Activated gamma-delta T cell treated with anti-CD3 and anti-CD28 coated beads, Interleukin-2, amount 50 U/mL, for 16 hours (primary cell): ENCODE data around the gene ADIG.

Source experiments
- DNase-seq: peaks from one replicate; pipeline ENCODE4 v3.0.0-alpha.2; 2020; ENCODE audit warnings: low read depth

ADIG gene

DNA sequence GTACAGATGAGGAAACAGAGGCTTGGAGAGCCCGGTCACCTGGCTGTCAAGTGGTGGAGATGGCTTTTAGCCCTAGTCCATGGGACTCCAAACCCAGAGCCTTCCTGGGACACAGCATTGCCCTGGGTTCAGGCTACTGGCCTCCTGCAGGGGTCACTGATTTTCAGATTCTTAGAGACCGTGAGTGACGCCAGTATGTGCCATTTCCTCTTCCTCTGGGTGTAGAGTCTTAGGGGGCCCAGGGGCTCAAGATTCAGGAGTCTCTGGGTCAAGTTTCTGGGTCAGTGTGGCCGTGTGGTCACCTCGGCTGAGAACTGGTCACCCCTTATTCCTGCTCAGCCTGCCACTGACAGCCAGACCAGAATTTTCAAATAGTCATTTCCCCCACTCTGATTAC is 21.2 kb downstream of the ADIG start:
- no peak for DNase-seq

GRCh38 chr20:38603286-38603685 is 22.3 kb downstream of the ADIG start:
- no peak for DNase-seq

GRCh38 chr20:38604873-38605303 is 23.9 kb downstream of the ADIG start:
- DNase-seq = no peak

GRCh38 chr20:38607351-38607750 is 26.4 kb downstream of the ADIG start:
- no peak for DNase-seq

- no peak for DNase-seq
These were observed 27.2 kb downstream of the ADIG start for GRCh38 chr20:38608188-38608587.

GRCh38 chr20:38609815-38610214 is 28.8 kb downstream of the ADIG start:
- no peak for DNase-seq

DNA sequence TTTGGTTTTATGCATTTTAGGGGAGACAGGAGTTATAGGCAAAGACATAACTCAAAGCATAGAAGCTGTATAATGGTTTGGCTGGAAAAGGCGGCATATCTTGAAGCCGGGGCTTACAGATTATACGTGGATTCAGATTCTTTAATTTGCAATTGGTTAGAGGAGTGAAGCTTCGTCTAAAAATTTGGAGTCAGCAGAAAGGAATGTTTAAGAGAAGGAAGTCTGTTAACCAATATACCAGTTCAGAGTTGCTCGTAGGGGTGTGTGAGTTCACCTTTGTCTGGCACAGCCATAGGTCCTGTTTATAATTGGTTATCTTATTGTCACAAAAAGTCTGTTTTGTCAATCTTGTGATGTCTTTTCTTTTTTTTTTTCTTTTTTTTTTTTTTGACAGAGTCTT is 29.5 kb downstream of the ADIG start:
- no peak for DNase-seq

GRCh38 chr20:38612751-38613515 is 31.9 kb downstream of the ADIG start:
- no peak for DNase-seq

DNA sequence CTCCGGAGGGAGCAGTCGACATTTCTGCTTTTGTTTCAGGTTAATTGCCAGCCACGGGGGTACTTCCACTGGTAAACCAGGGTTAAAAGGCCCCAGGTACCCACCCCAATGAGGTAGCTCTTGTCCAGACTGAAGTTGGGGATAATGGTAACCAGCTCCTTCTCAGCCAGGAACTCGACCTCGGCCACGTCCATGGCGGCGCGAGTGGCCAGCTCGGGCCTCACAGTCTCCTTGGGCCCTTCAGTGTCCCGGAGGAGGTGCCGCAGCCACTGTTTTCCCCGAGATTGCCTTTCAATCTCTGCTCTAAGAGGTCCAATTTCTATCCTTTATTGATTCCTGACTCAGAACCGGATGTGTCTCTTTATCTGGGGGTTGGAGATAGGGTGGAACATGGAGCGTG is 34.3 kb downstream of the ADIG start:
- no peak for DNase-seq

- no peak for DNase-seq
These were observed 35.5 kb downstream of the ADIG start for GRCh38 chr20:38616457-38616856.

- no peak for DNase-seq
These were observed 36.2 kb downstream of the ADIG start for GRCh38 chr20:38617011-38617829.

- no peak for DNase-seq
These were observed 36.8 kb downstream of the ADIG start for GRCh38 chr20:38617830-38618196.

- DNase-seq = no peak
These were observed 39.4 kb downstream of the ADIG start for GRCh38 chr20:38620441-38620840.

DNA sequence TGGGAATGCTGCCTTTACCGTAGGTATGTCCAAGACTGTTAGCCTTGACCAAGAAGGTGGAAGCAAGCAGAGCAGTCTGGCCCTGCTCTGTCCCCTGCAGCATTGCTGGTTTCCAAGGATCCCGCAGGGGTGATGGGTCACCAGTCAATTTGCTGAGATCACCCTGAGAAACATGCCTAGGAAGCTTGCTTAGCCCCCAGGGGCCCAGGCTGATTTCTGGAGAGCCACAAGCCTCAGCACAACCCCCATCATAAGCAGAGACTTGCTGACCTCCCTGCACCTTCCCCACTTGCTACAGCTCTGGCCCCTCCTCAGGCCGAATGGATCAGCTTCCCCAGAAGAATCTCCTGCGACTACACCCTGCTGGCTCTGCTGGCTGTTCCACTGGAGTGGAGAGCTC is 42.1 kb downstream of the ADIG start:
- DNase-seq = no peak

DNA sequence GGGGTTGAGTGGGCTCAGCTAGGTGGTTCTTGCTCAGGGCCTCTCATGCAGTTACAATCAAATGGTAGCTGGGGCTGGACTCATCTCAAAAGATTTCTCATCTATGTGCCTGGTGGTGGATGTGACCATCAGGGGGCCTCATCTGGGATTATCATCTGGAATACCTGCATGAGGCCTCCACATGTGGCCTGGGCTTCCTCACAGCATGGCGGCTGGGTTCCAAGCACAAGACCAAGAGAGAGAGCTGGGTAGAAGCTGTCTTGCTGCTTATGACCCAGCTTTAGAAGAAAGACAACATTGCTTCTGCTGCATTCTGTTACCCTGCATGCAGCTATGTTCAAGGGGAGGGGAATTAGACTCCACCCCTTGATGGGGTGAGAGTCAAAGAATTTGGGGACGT is 43.1 kb downstream of the ADIG start:
- no peak for DNase-seq

DNA sequence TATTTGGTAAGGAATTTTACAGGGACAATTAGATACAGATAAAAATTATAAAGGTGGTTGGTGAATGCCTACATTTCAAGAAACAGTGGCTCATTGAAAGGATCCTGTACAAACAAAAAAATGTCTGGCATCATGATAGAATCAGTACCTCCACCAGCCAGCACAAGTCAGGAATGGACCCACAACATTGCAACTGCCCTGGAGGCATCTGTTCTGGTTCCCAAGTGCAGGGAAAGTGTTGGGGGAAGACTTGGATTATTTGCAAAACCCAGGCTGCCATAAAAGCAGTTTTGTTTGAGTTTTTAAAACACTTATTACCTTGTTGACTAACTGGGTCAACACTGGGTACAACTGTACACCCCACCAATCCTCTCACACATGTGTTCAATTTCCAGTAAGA is 44.9 kb downstream of the ADIG start:
- no peak for DNase-seq

- no peak for DNase-seq
These were observed 46.1 kb downstream of the ADIG start for GRCh38 chr20:38626921-38627659.

DNA sequence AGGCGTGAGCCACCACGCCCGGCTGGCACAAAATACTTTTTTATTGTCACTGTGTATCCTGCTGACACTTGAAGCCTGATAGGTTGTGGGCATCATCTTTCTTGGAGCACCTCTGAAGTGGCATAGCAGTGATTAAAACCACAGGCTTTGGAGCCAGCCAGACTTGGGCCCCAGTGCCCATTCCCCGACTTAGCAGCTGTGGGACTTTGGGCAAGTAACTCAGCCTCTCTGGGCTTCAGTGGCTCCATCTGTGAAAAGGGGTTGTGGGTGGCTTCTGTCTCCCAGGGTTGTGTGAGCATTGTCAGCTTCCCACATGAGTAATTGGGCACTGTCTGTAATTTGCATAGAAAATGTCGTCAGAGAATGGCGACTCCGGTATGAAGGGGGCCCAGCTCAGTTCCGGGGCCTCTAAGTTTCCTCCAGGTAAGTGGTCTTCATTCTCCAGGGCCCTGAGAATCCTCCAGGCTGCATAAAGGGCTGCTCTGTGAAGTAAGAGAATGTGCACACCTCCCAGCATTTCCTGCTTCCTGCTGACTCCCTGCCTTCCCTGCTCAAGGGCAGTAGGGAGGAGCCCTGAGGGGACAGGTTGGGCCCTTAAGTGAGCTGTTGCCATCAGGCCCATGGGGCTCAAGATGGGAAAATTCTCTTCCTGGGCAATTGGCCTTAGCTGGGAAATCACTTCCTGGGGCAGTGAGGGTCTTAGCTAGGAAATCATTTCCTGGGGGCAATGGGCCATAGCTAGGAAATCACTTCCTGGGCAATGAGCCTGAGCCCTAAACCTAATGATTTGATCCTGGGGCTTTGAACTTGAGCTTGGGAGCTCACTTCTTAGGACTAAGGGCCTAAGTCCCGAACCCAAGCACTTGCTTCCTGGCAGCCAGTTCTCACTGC is 47.8 kb downstream of the ADIG start:
- DNase-seq = no peak

DNA sequence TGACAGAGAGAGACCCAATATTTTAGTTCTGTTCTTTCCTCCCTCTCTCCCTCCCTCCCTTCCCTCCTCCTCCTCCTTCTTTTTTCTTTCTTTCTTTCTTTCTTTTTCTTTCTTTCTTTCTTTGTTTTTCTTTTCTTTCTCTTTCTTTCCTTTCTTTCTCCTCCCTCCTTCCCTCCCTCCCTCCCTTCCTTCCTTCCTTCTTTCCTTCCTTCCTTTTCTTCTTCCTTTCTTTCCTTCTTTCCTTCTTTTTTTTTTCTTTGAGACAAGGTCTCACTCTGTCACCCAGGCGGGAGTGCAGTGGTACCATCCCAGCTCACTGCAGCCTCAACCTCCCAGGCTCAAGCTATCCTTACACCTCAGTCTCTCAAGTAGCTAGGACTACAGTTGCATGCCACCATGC is 49.0 kb downstream of the ADIG start:
- no peak for DNase-seq

DNA sequence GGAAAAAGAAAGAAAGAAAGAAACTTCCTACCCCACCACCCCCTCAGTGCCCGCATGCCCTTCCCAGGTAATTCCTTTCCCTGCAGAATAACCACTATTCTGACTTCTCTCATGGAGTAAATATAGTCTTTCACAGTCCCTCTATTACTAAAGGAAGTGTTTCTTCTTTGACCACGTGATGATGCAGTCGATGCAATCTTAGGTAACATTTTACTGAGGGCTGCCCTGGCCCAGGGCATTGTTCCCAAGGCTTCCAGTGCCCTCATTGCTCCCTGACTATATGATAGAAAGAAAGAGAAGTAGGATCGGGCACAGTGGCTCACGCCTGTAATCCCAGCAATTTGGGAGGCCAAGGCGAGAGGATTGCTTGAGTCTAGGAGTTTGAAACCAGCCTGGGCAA is 49.7 kb downstream of the ADIG start:
- no peak for DNase-seq

GRCh38 chr20:38631155-38632022 is 50.4 kb downstream of the ADIG start:
- no peak for DNase-seq
